NCI-H128 (cell line): Measurements from ENCODE around the gene DNAAF5.
"Not testable (repeated sequence)": the region's sequence is repeated elsewhere in the genome, so short reads cannot be mapped to it uniquely, and the experiment has no call there.

Source experiments
- DNase-seq: peaks from one replicate; lab custom pipeline; 2025; ENCODE audit not compliant: unreplicated experiment; lab: John Stamatoyannopoulos, UW

Gene DNAAF5

DNA sequence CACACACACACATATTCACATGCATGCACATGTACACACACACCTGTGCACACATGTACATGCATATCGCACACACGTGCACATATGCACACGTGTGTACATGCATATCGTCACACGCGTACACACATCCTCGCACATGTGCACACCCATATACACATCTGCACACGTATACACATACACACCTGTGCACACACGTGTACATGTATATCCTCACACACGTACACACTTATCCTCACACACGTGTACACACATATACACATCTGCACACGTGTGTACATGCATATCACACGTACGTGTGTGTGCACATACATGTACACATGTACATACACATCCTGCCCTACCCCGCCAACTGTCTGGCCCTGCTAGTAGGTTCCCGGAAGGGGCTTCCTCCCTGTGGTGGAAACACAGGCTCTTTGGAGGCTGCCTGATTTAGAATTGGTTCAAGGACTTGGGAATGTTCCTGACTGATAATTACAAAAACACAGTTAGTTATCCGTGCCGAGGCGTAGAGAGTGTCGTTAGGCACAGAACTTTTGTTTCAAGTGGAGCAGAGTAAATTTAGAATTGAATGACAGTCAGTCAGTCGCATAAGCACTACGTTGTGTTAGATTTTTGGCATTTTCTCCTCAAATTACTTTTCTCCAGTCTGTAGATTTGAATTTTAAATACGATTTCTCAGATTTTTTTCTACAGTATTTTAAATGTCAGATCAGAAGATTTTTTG, 19.1 kb downstream of the DNAAF5 start:
- DNase-seq, result no peak

- no peak for DNase-seq
Observed at GRCh38 chr7:746155-747061, 19.9 kb downstream of the DNAAF5 start.

- DNase-seq, result no peak
Observed at GRCh38 chr7:747186-747585, 20.7 kb downstream of the DNAAF5 start.

GRCh38 chr7:748446-748845, 21.9 kb downstream of the DNAAF5 start:
- DNase-seq, result no peak

GRCh38 chr7:749140-749551, 22.6 kb downstream of the DNAAF5 start:
- no peak for DNase-seq

DNA sequence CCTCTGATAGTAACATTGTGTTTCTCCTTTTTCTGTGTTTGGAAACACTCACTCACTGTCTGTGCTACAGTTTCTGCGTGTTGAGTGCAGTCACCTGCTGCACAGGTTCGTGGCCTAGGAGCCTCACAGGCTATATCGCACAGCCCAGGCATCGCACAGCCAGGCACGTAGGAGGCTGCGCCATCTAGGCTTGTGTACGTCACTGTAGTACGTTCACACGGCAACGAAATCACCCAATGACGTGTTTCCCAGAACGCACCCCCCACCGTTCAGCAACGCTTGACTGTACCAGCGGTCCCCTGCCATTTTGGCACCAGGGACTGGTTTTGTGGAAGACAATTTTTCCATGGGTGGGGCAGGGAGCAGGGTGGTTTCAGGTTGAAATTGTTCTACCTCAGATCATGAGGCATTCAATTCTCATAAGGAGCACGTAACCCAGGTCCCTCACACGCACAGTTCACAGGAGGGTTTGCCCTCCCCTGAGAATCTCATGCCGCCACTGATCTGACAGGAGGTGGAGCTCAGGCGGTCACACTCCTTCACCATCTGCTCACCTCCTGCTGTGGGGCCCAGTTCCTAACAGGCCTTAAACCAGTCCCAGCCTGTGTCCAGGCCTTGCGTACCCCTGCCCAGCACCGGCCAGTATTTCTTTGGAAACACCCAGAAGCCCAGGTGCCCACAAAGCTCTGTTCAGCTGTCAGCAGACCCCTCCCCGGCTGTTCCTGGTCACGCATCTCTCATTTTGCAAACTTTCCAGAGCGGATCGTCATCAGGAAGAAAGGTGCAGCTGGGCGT, 23.8 kb downstream of the DNAAF5 start:
- DNase-seq, result no peak

GRCh38 chr7:751826-752225, 25.3 kb downstream of the DNAAF5 start:
- DNase-seq, result no peak

GRCh38 chr7:752256-752655, 25.8 kb downstream of the DNAAF5 start:
- not testable (repeated sequence) for DNase-seq

- no peak for DNase-seq
Observed at GRCh38 chr7:753190-753589, 26.7 kb downstream of the DNAAF5 start.

DNA sequence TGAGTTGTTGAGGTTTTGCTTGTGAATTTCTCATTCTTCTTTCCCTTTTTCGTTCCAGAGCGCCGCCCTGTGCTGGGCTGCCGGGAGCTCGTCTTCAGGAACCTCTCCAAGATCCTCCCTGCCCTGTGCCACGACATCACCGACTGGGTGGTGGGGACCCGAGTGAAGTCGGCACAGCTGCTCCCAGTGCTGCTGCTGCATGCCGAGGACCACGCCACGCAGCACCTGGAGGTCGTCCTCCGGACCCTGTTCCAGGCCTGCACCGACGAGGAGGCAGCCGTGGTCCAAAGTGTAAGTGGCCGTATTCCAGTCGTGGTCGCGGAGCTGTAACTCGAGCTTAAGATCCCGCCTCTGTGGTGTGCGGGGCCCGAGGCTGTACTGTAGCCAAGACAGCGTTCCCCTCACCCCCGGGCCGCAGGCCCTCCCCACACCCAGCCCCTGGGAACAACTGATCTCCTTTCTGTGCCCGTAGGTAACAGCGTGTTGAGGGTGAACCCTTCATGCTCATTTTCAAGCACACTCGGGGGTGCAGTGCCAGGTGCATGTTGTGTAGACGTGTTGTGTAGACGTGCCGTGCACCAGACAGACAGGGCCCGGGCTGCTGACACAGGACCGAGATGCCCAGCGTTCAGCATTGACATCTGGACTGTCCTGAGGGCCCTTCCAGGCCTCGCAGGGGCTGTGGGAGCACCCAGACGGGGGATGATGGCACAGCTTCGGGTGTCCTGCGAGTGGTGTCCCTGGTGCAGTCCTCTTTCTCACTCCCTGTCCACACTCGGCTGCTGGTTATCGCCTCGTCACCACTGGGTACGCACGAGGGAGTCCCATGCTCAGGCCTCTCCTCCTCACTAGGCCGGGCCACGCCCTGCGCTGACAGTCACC, 28.3 kb downstream of the DNAAF5 start:
- no peak for DNase-seq

DNA sequence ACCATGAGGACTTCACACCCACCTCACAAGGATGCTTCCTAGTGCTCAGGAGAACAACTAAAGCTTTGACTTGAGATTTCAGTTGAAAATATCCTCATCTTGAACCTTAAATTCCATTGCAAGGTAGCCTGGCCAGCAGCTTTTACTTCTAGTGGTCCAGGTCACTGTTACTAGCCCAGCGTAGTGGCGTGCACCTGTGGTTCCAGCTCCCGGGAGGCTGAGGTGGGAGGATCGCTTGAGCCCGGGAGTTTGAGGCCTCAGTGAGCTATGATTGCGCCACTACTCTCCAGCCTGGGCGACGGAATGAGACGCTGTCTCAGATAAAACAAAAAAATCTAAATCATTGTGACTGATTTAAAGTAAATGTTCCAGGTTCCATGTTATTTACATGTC, 28.9 kb downstream of the DNAAF5 start:
- no peak for DNase-seq

DNA sequence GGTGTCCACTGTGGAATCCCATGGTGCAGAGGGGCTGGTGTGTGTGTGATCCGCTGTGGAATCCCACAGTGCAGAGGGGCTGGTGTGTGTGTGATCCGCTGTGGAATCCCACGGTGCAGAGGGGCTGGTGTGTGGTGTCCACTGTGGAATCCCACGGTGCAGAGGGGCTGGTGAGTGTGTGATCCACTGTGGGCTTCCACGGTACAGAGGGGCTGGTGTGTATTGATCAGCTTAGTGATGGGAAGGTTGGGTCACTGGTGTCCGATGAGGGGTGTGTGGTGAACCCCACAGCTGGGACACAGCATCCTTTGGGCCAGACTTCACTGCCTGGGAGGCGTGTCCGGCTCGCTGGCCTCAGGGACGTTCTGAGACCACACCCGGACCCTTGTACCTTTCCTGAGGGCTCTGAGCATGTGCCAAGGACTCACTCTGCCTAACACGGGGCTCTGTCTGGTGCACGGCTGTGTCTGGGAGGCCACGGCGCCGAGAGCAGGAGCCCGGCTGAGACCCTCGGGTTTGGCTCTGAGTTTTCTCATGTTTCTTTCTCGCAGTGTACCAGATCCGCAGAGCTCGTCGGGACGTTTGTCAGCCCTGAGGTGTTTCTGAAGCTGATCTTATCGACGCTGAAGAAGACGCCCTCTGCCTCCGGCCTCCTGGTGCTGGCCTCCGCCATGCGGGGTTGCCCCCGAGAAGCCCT, 29.9 kb downstream of the DNAAF5 start:
- no peak for DNase-seq

DNA sequence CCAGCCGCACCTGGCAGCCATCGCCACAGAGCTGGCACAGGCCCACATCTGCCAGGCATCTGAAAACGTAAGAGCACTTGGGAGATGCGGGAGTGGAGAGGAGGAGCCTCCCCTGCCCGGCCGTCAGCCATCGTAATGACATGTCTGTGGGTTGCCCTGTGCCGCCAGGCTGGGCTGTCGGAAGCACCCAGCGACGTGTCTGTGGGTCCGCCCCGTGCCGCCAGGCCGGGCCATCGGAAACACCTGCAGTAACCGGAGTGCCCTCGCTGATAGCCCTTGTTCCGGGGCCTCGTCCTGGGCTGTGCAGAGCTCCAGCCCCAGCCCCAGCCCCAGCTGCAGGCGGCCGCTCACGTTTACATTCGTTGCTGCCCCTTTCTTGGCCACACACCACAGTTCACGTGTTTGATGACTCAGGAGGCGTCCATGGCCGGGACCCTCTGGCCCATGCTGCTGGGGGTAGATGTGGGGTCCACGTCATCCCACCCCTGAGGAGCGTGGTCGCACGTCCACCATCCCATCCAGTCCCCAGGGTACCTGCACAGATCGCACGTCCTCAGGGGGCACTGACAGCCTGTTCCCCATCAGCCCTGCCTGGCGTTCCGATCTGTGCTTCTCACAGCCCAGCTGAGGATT, 30.5 kb downstream of the DNAAF5 start:
- DNase-seq, result no peak

- DNase-seq, result no peak
Observed at GRCh38 chr7:757741-758163, 31.3 kb downstream of the DNAAF5 start.

GRCh38 chr7:759569-759968, 33.1 kb downstream of the DNAAF5 start:
- DNase-seq, result no peak

- DNase-seq, result no peak
Observed at GRCh38 chr7:760006-760405, 33.5 kb downstream of the DNAAF5 start.

DNA sequence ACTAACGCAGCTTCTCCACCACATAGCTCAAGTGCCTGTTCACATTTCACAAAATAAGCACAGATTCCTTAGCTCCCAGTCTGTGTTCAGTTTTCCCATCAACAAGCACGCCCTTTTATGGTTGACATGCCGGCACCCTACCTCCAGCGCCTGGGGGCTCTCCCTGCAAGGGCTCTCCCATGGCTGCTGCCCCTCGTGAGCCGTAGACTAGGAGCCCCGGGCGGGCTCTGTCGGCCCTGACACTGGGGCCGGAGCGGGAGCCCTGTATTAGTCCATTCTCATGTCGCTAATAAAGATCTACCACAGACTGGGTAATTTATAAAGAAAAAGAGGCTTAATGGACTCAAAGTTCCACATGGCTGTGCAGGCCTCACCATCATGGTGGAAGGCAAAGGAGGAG, 34.6 kb downstream of the DNAAF5 start:
- DNase-seq, result no peak

DNA sequence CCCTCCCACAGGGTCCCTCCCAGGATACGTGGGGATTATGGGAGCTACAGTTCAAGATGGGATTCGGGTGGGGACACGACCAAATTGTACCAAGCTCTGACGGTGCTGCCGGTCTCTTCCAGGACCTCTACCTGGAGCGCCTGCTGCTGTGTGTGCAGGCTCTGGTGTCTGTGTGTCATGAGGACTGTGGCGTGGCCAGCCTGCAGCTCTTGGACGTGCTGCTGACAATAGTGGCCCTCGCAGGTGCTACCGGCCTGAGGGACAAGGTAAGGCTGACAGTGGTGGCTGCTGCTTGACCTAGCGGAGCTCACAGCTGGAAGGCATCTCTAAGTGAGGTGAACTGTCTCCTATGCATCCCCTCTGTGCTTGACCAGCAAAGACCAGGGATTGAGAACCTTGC, 35.1 kb downstream of the DNAAF5 start:
- no peak for DNase-seq

DNA sequence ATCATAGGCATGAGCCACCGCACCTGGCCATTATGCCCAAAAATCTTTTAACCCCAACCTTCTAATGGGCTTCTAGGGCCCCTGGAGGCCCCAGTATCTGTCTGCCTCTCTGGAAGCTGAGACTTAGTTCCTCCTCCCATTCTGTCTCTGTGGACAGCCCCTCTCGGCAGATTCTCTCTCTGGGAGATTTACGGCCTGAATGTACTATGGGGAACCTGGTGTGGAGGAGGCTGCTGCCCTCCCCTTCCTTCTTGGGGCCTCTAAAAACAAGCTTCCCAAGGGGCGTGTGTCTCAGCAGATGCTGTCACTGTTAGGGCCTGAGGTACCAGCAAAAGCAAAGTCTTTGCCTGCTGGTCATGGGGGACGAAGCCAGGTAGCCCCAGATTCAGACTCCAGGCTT, 36.4 kb downstream of the DNAAF5 start:
- no peak for DNase-seq
